MM.1S (cell line): Measurements from ENCODE around the gene CELA2A.
A peak's percentile ranks its signal among the peaks of the same experiment; 100 is the strongest.

ENCODE experiments used
- DNase-seq: peaks from one replicate; pipeline ENCODE4 v3.0.0-alpha.2; 2015
- H2AFZ ChIP-seq: fragments of 300-600 bp; sonication (generic); 2 replicates; pipeline ENCODE4 v1.6.0; 2016; ENCODE audit warnings: antibody characterized with exemption, low read length
- H3F3A ChIP-seq: fragments of 300-600 bp; sonication (generic); 2 replicates; pipeline ENCODE4 v1.6.1; 2016; ENCODE audit warnings: mild to moderate bottlenecking, antibody characterized with exemption, low read length, moderate library complexity, mixed read lengths; ENCODE audit not compliant: insufficient read depth
- H3K27ac ChIP-seq: fragments of 300-600 bp; sonication (generic); 2 replicates; pipeline ENCODE4 v1.5.1; 2016; ENCODE audit warnings: mild to moderate bottlenecking, low read length
- H3K27me3 ChIP-seq: fragments of 300-600 bp; sonication (generic); replicated peaks from 2 replicates; pipeline ENCODE4 v1.6.0; 2016; ENCODE audit warnings: low read length; ENCODE audit not compliant: insufficient read depth
- H3K36me3 ChIP-seq: fragments of 300-600 bp; sonication (generic); replicated peaks from 2 replicates; pipeline ENCODE4 v1.6.1; 2016; ENCODE audit warnings: mild to moderate bottlenecking, low read length, mixed read lengths; ENCODE audit not compliant: insufficient read depth
- H3K4me1 ChIP-seq: fragments of 300-600 bp; sonication (generic); 2 replicates; pipeline ENCODE4 v1.6.1; 2016; ENCODE audit warnings: low read length, mixed read lengths
- H3K4me2 ChIP-seq: fragments of 300-600 bp; sonication (generic); 2 replicates; pipeline ENCODE4 v1.6.0; 2016; ENCODE audit warnings: low read depth, low read length
- H3K4me3 ChIP-seq: fragments of 300-600 bp; sonication (generic); 2 replicates; pipeline ENCODE4 v1.5.1; 2016; ENCODE audit warnings: low read length, mixed read lengths
- H3K79me2 ChIP-seq: fragments of 300-600 bp; sonication (generic); 2 replicates; pipeline ENCODE4 v1.6.1; 2016; ENCODE audit warnings: mixed run types, low read length, mixed read lengths
- H3K9ac ChIP-seq: fragments of 300-600 bp; sonication (generic); 2 replicates; pipeline ENCODE4 v1.6.1; 2016; ENCODE audit warnings: low read length, mixed read lengths
- H3K9me2 ChIP-seq: fragments of 300-600 bp; sonication (generic); replicated peaks from 2 replicates; pipeline ENCODE4 v1.6.1; 2016; ENCODE audit warnings: mild to moderate bottlenecking, low read length, mixed read lengths; ENCODE audit not compliant: insufficient read depth
- H3K9me3 ChIP-seq: fragments of 300-600 bp; sonication (generic); replicated peaks from 2 replicates; pipeline ENCODE4 v1.6.1; 2016; ENCODE audit warnings: mild to moderate bottlenecking, low read length, mixed read lengths; ENCODE audit not compliant: insufficient read depth
- H4K20me1 ChIP-seq: fragments of 300-600 bp; sonication (generic); 2 replicates; pipeline ENCODE4 v1.6.1; 2016; ENCODE audit warnings: mild to moderate bottlenecking, low read length, moderate library complexity, mixed read lengths; ENCODE audit not compliant: insufficient read depth
- EZH2 ChIP-seq: fragments of 300-600 bp; sonication (generic); optimal IDR thresholded peaks from 2 replicates; pipeline ENCODE3; 2017; ENCODE audit warnings: low read depth, mild to moderate bottlenecking, antibody characterized with exemption, low read length, mixed read lengths
- EZH2phosphoT487 ChIP-seq: fragments of 300-600 bp; sonication (generic); IDR thresholded peaks from 2 replicates; pipeline ENCODE4 v1.6.1; 2018; ENCODE audit warnings: antibody characterized with exemption, low read length
- TF ChIP-seq, protein P1 (sequence below): fragments of 300-600 bp; sonication (generic); IDR thresholded peaks from 2 replicates; pipeline ENCODE4 v1.5.1; 2016; ENCODE audit warnings: antibody characterized with exemption, low read length, mixed read lengths

The CELA2A gene

DNA sequence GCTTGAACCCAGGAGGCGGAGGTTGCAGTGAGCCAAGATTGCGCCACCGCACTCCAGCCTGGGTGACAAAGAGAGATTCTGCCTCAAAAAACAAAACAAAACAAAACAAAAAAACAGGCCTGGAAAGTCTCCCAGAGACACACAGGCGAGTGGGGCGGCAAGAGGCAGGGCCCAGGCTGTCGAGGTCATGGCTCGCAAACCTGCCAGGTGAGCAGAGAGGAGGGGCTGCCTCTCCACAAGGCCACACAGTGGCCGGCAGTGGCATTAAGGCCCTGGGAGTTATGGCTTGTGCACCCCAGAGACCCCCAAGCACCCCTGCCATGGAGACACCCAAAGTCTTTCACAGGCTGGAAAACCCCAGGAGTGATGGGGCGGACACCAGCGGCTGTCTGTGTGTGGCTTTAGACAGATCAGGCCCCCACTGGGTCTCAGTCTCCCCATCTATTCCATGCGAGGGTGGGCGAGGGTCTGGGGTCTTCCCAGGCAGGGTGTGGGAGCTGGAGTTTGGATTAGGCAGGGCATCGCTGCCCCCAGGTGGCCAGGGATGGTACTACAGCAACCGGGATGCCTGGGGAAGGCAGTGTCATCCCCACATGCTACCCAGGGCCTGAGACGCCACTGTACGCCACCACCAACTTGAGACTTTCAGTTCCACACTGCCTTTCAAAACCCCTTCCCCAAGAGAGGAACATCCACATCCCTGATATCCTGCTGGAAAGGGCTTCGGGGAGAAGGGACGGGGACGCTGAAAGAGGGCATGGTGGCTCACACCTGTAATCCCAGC is 25.6 kb upstream of the CELA2A start:
- H3K36me3 ChIP-seq: no peaks in the 10 kb centered on the region
- no peaks in the 10 kb centered on the region for H3K79me2 ChIP-seq
- H3K4me3 ChIP-seq: no peak overlapping the region
- no peak overlapping the region for H2AFZ ChIP-seq
- no peaks in the 10 kb centered on the region for H3F3A ChIP-seq
- H4K20me1 ChIP-seq: no peaks in the 10 kb centered on the region
- H3K9ac ChIP-seq: no peak overlapping the region
- no peaks in the 10 kb centered on the region for H3K9me2 ChIP-seq
- H3K4me2 ChIP-seq: no peak overlapping the region
- peak; percentile 30 for DNase-seq
- no peaks in the 10 kb centered on the region for H3K9me3 ChIP-seq
- TF ChIP-seq, protein P1, sequence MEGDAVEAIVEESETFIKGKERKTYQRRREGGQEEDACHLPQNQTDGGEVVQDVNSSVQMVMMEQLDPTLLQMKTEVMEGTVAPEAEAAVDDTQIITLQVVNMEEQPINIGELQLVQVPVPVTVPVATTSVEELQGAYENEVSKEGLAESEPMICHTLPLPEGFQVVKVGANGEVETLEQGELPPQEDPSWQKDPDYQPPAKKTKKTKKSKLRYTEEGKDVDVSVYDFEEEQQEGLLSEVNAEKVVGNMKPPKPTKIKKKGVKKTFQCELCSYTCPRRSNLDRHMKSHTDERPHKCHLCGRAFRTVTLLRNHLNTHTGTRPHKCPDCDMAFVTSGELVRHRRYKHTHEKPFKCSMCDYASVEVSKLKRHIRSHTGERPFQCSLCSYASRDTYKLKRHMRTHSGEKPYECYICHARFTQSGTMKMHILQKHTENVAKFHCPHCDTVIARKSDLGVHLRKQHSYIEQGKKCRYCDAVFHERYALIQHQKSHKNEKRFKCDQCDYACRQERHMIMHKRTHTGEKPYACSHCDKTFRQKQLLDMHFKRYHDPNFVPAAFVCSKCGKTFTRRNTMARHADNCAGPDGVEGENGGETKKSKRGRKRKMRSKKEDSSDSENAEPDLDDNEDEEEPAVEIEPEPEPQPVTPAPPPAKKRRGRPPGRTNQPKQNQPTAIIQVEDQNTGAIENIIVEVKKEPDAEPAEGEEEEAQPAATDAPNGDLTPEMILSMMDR: peak; percentile 96
- TF ChIP-seq EZH2: no peak
- no peaks in the 10 kb centered on the region for H3K4me1 ChIP-seq
- no peak overlapping the region for H3K27ac ChIP-seq
- no peaks in the 10 kb centered on the region for H3K27me3 ChIP-seq

DNA sequence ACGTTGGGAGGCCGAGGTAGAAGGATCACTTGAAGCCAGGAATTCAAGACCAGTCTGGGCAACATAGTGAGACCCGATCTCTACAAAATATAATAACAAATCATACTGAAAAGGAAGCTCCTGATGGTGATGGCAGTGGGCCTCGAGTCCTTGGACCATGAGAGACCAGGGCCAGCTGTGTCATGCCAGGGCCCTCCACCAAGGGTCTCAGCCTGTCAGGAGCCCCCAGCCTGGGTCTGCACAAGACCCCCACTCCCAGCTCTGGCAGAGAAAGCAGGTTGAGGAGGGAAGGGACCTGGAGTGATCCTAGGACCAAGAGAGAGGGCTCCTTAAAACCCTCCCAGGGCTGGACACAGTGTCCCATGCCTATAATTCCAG is 25.0 kb upstream of the CELA2A start:
- no peaks in the 10 kb centered on the region for H3K4me1 ChIP-seq
- H3K79me2 ChIP-seq: no peaks in the 10 kb centered on the region
- H3K9ac ChIP-seq: no peak overlapping the region
- H3K36me3 ChIP-seq: no peaks in the 10 kb centered on the region
- H3K4me2 ChIP-seq: no peak overlapping the region
- H3K9me3 ChIP-seq: no peaks in the 10 kb centered on the region
- no peaks in the 10 kb centered on the region for H3K27me3 ChIP-seq
- no peak overlapping the region for H3K27ac ChIP-seq
- H4K20me1 ChIP-seq: no peaks in the 10 kb centered on the region
- DNase-seq: no peak
- no peaks in the 10 kb centered on the region for H3K9me2 ChIP-seq
- H2AFZ ChIP-seq: no peak overlapping the region
- TF ChIP-seq, protein P1: no peak
- TF ChIP-seq EZH2phosphoT487 (no peak), EZH2 (no peak)
- H3K4me3 ChIP-seq: no peak overlapping the region
- H3F3A ChIP-seq: no peaks in the 10 kb centered on the region

DNA sequence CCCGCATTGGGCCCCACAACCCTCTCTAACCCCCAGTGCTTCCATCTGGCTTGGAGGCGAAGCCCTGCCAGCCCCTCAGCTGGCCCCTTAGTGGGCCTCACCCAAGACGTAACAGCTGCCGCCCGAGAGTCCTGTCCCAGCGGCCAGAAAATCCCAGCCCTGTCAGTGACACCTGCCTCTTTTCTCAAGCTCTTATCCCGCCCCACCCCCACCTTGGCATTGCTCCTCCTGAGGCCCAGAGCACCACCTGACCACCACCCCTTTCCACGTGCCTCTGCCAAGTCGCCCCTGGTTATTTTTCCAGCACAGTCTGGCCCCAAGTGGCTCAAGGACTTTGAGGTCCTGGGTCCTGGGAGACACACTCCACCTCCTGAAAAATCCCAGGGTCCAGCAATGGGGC is 24.2 kb upstream of the CELA2A start:
- H3K9me2 ChIP-seq: no peaks in the 10 kb centered on the region
- no peak overlapping the region for H3K4me3 ChIP-seq
- DNase-seq: no peak
- no peak overlapping the region for H3K4me2 ChIP-seq
- no peak overlapping the region for H2AFZ ChIP-seq
- H3K9me3 ChIP-seq: no peaks in the 10 kb centered on the region
- TF ChIP-seq, protein P1: no peak
- no peaks in the 10 kb centered on the region for H3K79me2 ChIP-seq
- no peaks in the 10 kb centered on the region for H4K20me1 ChIP-seq
- H3K36me3 ChIP-seq: no peaks in the 10 kb centered on the region
- H3F3A ChIP-seq: no peaks in the 10 kb centered on the region
- H3K4me1 ChIP-seq: no peaks in the 10 kb centered on the region
- H3K27ac ChIP-seq: no peak overlapping the region
- no peaks in the 10 kb centered on the region for H3K27me3 ChIP-seq
- no peak overlapping the region for H3K9ac ChIP-seq
